ENCODE data around the gene C12orf57. TPM values are rescaled to one million over a fixed set of nuclear protein-coding genes. Genes with fewer than 3 reads are reported as not detected.

C12orf57 gene
- total and polyA plus RNA-seq, 2 of the 8 experiments (the other 6 are each of a cell fraction or from before 2014, with no cell fraction given), result 174 to 993 TPM

GRCh38 chr12:6937481-6938352 lies 6.1 kb upstream of the C12orf57 start:
- peak overlapping the region; percentile 79 for H2BK5ac ChIP-seq (ENCODE audit: low read depth, low read length)
- H4K91ac ChIP-seq (replicated peaks; ENCODE audit: insufficient read length, low read length), result peak overlapping the region; percentile 88
- no peak overlapping the region; the same call in 1 of the 2 replicates for H2BK15ac ChIP-seq (ENCODE audit: low read length)
- H3K4me3 ChIP-seq (ENCODE audit: extremely low read depth in 1 of 4, insufficient read depth in 2 of 4, low read depth in 3 of 4, low read length in 4 of 4), result peak overlapping the region; percentile 42 to 69 (median 58)
- 0 out of 2 replicates have a peak overlapping the region, but pooled peaks have one; percentile 55 for H2BK12ac ChIP-seq (ENCODE audit: low read depth, low read length)
- FAIRE-seq (peak; percentile 90), DNase-seq (ENCODE audit: low read depth in 1 of 2, low spot score in 2 of 2) (peak in 1 of 2 experiments; percentile 93)
- peaks cover 4% of the 10 kb centered on the region; the same call in 1 of the 2 replicates for H3K23me2 ChIP-seq (ENCODE audit: low read depth, low read length)
- H3K36me3 ChIP-seq (ENCODE audit: control insufficient read depth in 2 of 4, insufficient read depth in 4 of 4, low read length in 3 of 4), result peaks cover 14 to 48% (median 31%) of the 10 kb centered on the region in 4 experiments
- H2AK5ac ChIP-seq (ENCODE audit: low read depth, low read length), result no peak overlapping the region
- H2BK20ac ChIP-seq (ENCODE audit: low read length), result no peak overlapping the region
- peak overlapping the region; percentile 46 to 71 for H3K4me2 ChIP-seq (ENCODE audit: insufficient read depth in 1 of 2, low read depth in 2 of 2, low read length in 2 of 2)
- peaks cover 8 to 10% of the 10 kb centered on the region in 2 experiments for H4K20me1 ChIP-seq (replicated peaks in 1 of 2; ENCODE audit: control insufficient read depth in 1 of 2, insufficient read depth in 2 of 2, low read length in 2 of 2)
- peaks cover 0 to 13% (median 5%) of the 10 kb centered on the region in 4 experiments; a peak in 5 of 7 replicates for H3K4me1 ChIP-seq (replicated peaks in 1 of 4; ENCODE audit: control insufficient read depth in 3 of 4, insufficient read depth in 4 of 4, low read length in 3 of 4)
- CTCF ChIA-PET (ENCODE audit: partially characterized antibody), result interaction anchor here (0.6 to 20.2 kb wide), 18 partner anchors 12 to 624 kb away, joined by 3 to 253 read pairs (median 3); partner anchors contain the start of genes ATN1, SPSB2 and TPI1
- H3K27ac ChIP-seq (ENCODE audit: low read depth, low read length), result peak overlapping the region; percentile 90
- H3K4ac ChIP-seq (replicated peaks; ENCODE audit: insufficient read length, low read depth, low read length), result no peak overlapping the region
- POLR2A ChIA-PET (ENCODE audit: partially characterized antibody), result interaction anchor here (0.6 to 44.0 kb wide), 14 partner anchors 4 to 245 kb away, joined by 3 to 1596 read pairs (median 4); partner anchors contain the start of genes ATN1, C12orf57, CDCA3 and EMG1
- H3K23ac ChIP-seq (ENCODE audit: insufficient read length), result no peak overlapping the region
- H3K9ac ChIP-seq (replicated peaks in 1 of 4; ENCODE audit: extremely low read depth in 1 of 4, low read depth in 3 of 4, low read length in 3 of 4), result peak overlapping the region; percentile 78 to 95 (median 86)
- peak overlapping the region; percentile 25 for H2BK120ac ChIP-seq (replicated peaks; ENCODE audit: low read depth, low read length)
- H3K27me3 ChIP-seq (replicated peaks in 1 of 4; ENCODE audit: control insufficient read depth in 3 of 4, extremely low read depth in 1 of 4, insufficient read depth in 3 of 4, low read length in 3 of 4), result no peaks in the 10 kb centered on the region
- no peak overlapping the region for H3K14ac ChIP-seq (ENCODE audit: insufficient read length)
- no peaks in the 10 kb centered on the region for H3K9me3 ChIP-seq (ENCODE audit: insufficient read depth in 2 of 2, low read depth in 1 of 2, low read length in 1 of 2)
- peaks cover 7% of the 10 kb centered on the region; the same call in 1 of the 2 replicates for H3K79me1 ChIP-seq (ENCODE audit: low read depth, low read length)
- H3K79me2 ChIP-seq (ENCODE audit: control insufficient read depth in 1 of 2, insufficient read depth in 2 of 2, low read length in 2 of 2), result peaks cover 0 to 3% of the 10 kb centered on the region in 2 experiments; a peak in 2 of 4 replicates
- no peak overlapping the region for H2AFZ ChIP-seq (ENCODE audit: low read length)
- H3K56ac ChIP-seq (replicated peaks; ENCODE audit: insufficient read length, low read depth, low read length), result peak overlapping the region; percentile 65
- peak overlapping the region; percentile 85 for H4K5ac ChIP-seq (ENCODE audit: insufficient read length, low read depth, low read length)
- peak overlapping the region; percentile 96; the same call in 1 of the 2 replicates for H4K8ac ChIP-seq (ENCODE audit: extremely low read depth, insufficient read depth, low read length)
- 2% methylated on average over 66 of the region's 80 CpGs; no CpG with 5 or more reads in 1 of the 2 experiments for WGBS, 2 experiments (ENCODE audit: extremely low coverage in 1 of 2, insufficient coverage in 1 of 2, insufficient read length in 1 of 2, insufficient replicate concordance in 2 of 2, low coverage in 1 of 2, low lambda C conversion rate in 2 of 2, missing lambda C conversion rate in 1 of 2)
- peak overlapping the region; percentile 85 for H3K18ac ChIP-seq (ENCODE audit: extremely low read depth, low read length)
- TF ChIP-seq USF2 (IDR thresholded peaks at IDR 0.05; ENCODE audit: low read length) (no peak; the same call in 1 of the 2 replicates), SP2 (IDR thresholded peaks at IDR 0.05; ENCODE audit: low read length) (peak; percentile 19; the same call in 1 of the 2 replicates), EGR1 (IDR thresholded peaks at IDR 0.05; ENCODE audit: borderline replicate concordance, low read depth, low read length) (peak; percentile 86; the same call in 1 of the 2 replicates), TEAD4 (IDR thresholded peaks at IDR 0.05; ENCODE audit: low read depth, low read length) (peak; percentile 87), SIN3A (conservative IDR thresholded peaks at IDR 0.05 in 1 of 2, IDR thresholded peaks at IDR 0.05 in 1 of 2; ENCODE audit: low read depth in 1 of 2, low read length in 2 of 2) (peak in 1 of 2 experiments; percentile 84; a peak in 2 of 4 replicates), NRF1 (IDR thresholded peaks at IDR 0.05; ENCODE audit: low read depth, low read length) (no peak), ATF3 (IDR thresholded peaks at IDR 0.05; ENCODE audit: insufficient read depth, low read depth, low read length) (no peak), CREB1 (IDR thresholded peaks at IDR 0.05) (peak; percentile 99)

Data from H1 (cell line).